GM10847 (cell line): Measurements from ENCODE around the gene DAB1.

Experiments
- POLR2A ChIP-seq: IDR thresholded peaks from 2 replicates; pipeline ENCODE4 v1.6.1; 2011; ENCODE audit not compliant: insufficient read length; ENCODE audit errors: extremely low read depth

DAB1 gene

GRCh38 chr1:57109247-57109646 lies 314.6 kb downstream of the DAB1 start:
- TF ChIP-seq POLR2A, result no peak

- TF ChIP-seq POLR2A, result no peak
Measured at GRCh38 chr1:57106296-57106695, 317.6 kb downstream of the DAB1 start.

GRCh38 chr1:57102561-57103326 lies 321.1 kb downstream of the DAB1 start:
- TF ChIP-seq POLR2A, result no peak

- no peak for TF ChIP-seq POLR2A
Measured at GRCh38 chr1:57101209-57101608, 322.7 kb downstream of the DAB1 start.

- TF ChIP-seq POLR2A, result no peak
Measured at GRCh38 chr1:57094749-57095148, 329.1 kb downstream of the DAB1 start.

- no peak for TF ChIP-seq POLR2A
Measured at GRCh38 chr1:57093122-57093521, 330.7 kb downstream of the DAB1 start.

- no peak for TF ChIP-seq POLR2A
Measured at GRCh38 chr1:57091642-57092041, 332.2 kb downstream of the DAB1 start.

- no peak for TF ChIP-seq POLR2A
Measured at GRCh38 chr1:57089855-57090254, 334.0 kb downstream of the DAB1 start.

- TF ChIP-seq POLR2A, result no peak
Measured at GRCh38 chr1:57089221-57089620, 334.6 kb downstream of the DAB1 start.

GRCh38 chr1:57088653-57089052 lies 335.2 kb downstream of the DAB1 start:
- TF ChIP-seq POLR2A, result no peak

- TF ChIP-seq POLR2A, result no peak
Measured at GRCh38 chr1:57086154-57086553, 337.7 kb downstream of the DAB1 start.

- TF ChIP-seq POLR2A, result no peak
Measured at GRCh38 chr1:57084701-57085100, 339.2 kb downstream of the DAB1 start.

- TF ChIP-seq POLR2A, result no peak
Measured at GRCh38 chr1:57082711-57083439, 341.0 kb downstream of the DAB1 start.

GRCh38 chr1:57079454-57080157 lies 344.3 kb downstream of the DAB1 start:
- TF ChIP-seq POLR2A, result no peak

- TF ChIP-seq POLR2A, result no peak
Measured at GRCh38 chr1:57072401-57073110, 351.3 kb downstream of the DAB1 start.
